ENCODE results near the gene PMEPA1. TPM values are rescaled to one million over a fixed set of nuclear protein-coding genes. Genes with fewer than 3 reads are reported as not detected.
A peak's percentile ranks its signal among the peaks of the same experiment; 100 is the strongest.

The PMEPA1 gene
- total and polyA plus RNA-seq, 7 donors = 3.6 to 23.3 (median 6.5) TPM

GRCh38 chr20:57620274-57620990, 89.4 kb downstream of the PMEPA1 start, which contains the start of gene ZBP1:
Gene ZBP1 (minus strand): TSS chr20:57620426. CDS start chr20:57620295, 131 bp downstream.
- Histone ChIP-seq H3K27ac (peak within 1 kb of the TSS in 1 of 4 donors; percentile 20), H3K4me3 (no peak within 1 kb of the TSS), H3K36me3 (no peaks in the 10 kb centered on the region), H3K27me3 (peaks cover 0 to 20% (median 4%) of the 10 kb centered on the region in 3 donors), H3K4me1 (no peaks in the 10 kb centered on the region), H3K9me3 (no peaks in the 10 kb centered on the region)
- 18 to 38% methylated on average over 18 of the region's 18 CpGs for WGBS, 2 donors
- TF ChIP-seq POLR2A (IDR thresholded peaks at IDR 0.05) = no peak
- TF ChIP-seq CTCF (IDR thresholded peaks at IDR 0.05) = no peak
- intact Hi-C loops (cut with DNase I) = no loop called here
- no peak for DNase-seq

DNA sequence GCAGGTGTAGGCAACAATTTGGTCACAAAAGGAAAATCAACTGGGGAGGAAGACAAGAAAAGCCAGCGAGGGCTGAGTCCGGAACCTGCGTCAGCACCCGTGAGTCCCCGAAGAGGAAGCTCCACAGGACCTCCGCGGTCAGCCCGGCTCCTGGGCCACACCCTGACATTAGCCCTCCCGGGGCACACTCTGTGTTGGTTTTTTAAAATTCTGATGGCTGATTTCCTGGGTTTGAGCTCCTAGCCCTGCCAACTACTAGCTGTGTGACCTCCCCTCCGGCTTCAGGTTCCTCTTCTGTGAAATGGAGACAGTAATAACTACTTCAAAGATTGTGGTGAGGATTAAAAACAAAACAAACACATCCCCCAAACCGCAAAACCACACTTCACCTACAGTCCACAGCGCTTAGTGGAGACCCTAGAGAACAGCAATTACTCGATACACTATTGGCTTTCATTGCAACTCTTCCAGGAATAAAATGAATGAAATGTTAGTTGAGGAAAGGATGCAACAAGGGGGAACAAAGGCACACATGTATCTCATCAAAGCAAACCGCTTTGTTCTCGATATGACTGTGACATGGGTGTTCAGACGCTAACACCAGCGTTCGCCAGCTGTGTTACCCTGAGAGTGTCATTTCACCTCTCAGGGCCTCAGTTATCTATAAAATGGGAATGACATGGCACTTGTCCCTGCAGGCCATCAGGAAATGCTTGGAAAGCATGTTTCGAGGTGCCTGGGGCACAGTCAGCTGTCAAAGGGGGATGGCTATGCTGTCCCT, 90.6 kb downstream of the PMEPA1 start:
- DNase-seq = no peak
- H3K9me3 ChIP-seq = no peaks in the 10 kb centered on the region
- H3K36me3 ChIP-seq = no peaks in the 10 kb centered on the region
- no peak overlapping the region for H3K4me3 ChIP-seq
- intact Hi-C loops (cut with DNase I) = no loop called here
- no peaks in the 10 kb centered on the region for H3K4me1 ChIP-seq
- H3K27me3 ChIP-seq = peaks cover 0 to 20% (median 4%) of the 10 kb centered on the region in 3 donors
- WGBS, 2 donors = 46 to 77% methylated on average over 19 of the region's 19 CpGs
- peak overlapping the region in 1 of 4 donors; percentile 45 for H3K27ac ChIP-seq
- TF ChIP-seq CTCF (IDR thresholded peaks at IDR 0.05) (no peak), POLR2A (IDR thresholded peaks at IDR 0.05) (no peak), EP300 (IDR thresholded peaks at IDR 0.05) (no peak), POLR2AphosphoS5 (IDR thresholded peaks at IDR 0.05) (no peak)

DNA sequence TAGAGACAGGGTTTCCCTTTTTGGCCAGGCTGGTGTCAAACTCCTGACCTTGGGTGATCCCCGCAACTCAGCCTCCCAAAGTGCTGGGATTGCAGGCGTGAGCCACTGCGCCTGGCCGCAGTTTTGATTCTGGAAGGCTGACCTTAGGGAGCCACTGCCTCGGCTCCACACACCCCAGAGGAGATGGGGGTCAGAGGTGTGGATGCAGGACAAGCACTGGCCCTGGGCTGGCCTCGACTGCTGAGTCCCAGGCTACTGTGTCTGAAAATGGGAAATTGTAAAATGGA, 91.1 kb downstream of the PMEPA1 start:
- no peaks in the 10 kb centered on the region for H3K9me3 ChIP-seq
- H3K4me1 ChIP-seq = no peaks in the 10 kb centered on the region
- peaks cover 0 to 20% (median 4%) of the 10 kb centered on the region in 3 donors for H3K27me3 ChIP-seq
- WGBS, 2 donors = 70 to 80% methylated on average over 6 of the region's 6 CpGs
- H3K4me3 ChIP-seq = no peak overlapping the region
- H3K36me3 ChIP-seq = no peaks in the 10 kb centered on the region
- intact Hi-C loops (cut with DNase I) = no loop called here
- peak overlapping the region in 1 of 4 donors; percentile 45 for H3K27ac ChIP-seq
- no peak for DNase-seq
- no peak for TF ChIP-seq CTCF (IDR thresholded peaks at IDR 0.05)
- TF ChIP-seq EP300 (IDR thresholded peaks at IDR 0.05) = no peak
- TF ChIP-seq POLR2AphosphoS5 (IDR thresholded peaks at IDR 0.05) = no peak
- TF ChIP-seq POLR2A (IDR thresholded peaks at IDR 0.05) = no peak

DNA sequence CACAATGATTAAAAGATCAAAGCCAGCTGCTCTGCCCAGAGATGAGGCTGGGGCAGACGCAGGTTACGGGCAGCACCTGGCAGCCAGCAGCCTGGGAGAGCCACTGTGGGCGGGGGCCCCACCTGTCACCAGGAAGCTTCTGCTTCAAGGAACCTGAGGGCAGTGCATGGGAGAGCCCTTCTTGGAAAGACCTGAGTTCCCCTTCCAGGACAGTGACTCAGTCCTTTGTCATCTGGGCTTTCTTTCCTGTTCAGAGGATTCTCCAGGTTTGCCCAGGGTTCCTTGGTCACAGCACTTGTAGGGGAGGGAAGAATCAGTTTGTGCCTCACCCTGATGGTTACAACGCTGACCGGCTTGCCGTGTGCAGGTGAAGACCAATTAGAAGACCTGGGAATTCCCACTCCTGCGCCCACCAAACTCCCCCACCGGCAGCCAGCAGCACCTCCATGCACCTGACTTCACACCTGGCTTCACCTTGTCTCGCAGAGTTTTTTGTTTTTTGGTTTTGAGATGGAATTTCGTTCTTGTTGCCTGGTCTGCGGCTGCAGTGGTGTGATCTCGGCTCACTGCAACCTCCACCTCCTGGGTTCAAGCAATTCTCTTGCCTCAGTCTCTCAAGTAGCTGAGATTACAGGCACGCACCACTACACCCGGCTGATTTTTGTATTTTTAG, 91.6 kb downstream of the PMEPA1 start:
- peak overlapping the region in 1 of 4 donors; percentile 45 for H3K27ac ChIP-seq
- WGBS, 2 donors = 51 to 52% methylated on average over 14 of the region's 14 CpGs

More for the DNA sequence above, 91.6 kb downstream of the PMEPA1 start:
- H3K36me3 ChIP-seq = no peaks in the 10 kb centered on the region
- no peak overlapping the region for H3K4me3 ChIP-seq
- TF ChIP-seq POLR2AphosphoS5 (IDR thresholded peaks at IDR 0.05) = no peak
- no peak for TF ChIP-seq CTCF (IDR thresholded peaks at IDR 0.05)
- TF ChIP-seq EP300 (IDR thresholded peaks at IDR 0.05) = no peak
- TF ChIP-seq POLR2A (IDR thresholded peaks at IDR 0.05) = no peak
- no peaks in the 10 kb centered on the region for H3K4me1 ChIP-seq
- H3K9me3 ChIP-seq = no peaks in the 10 kb centered on the region
- no peak for DNase-seq
- H3K27me3 ChIP-seq = peaks cover 0 to 20% (median 4%) of the 10 kb centered on the region in 3 donors
- intact Hi-C loops (cut with DNase I) = no loop called here
